ENCODE data around the gene HPCAL1.

Gene HPCAL1

GRCh38 chr2:10370895-10371294, 68.2 kb downstream of the HPCAL1 start:
- DNase-seq (ENCODE audit: low spot score), result no peak

- no peak for DNase-seq (ENCODE audit: low spot score)
Observed at GRCh38 chr2:10371441-10372196, 68.9 kb downstream of the HPCAL1 start.

GRCh38 chr2:10372203-10372861, 69.6 kb downstream of the HPCAL1 start:
- DNase-seq (ENCODE audit: low spot score), result no peak

- no peak for DNase-seq (ENCODE audit: low spot score)
Observed at GRCh38 chr2:10372862-10373240, 70.1 kb downstream of the HPCAL1 start.

GRCh38 chr2:10373931-10374330, 71.2 kb downstream of the HPCAL1 start:
- no peak for DNase-seq (ENCODE audit: low spot score)

- no peak for DNase-seq (ENCODE audit: low spot score)
Observed at GRCh38 chr2:10374362-10374943, 71.7 kb downstream of the HPCAL1 start.

GRCh38 chr2:10375570-10376281, 73.0 kb downstream of the HPCAL1 start:
- DNase-seq (ENCODE audit: low spot score), result peak; percentile 68

- DNase-seq (ENCODE audit: low spot score), result no peak
Observed at GRCh38 chr2:10377052-10377746, 74.5 kb downstream of the HPCAL1 start.

GRCh38 chr2:10377747-10378085, 75.0 kb downstream of the HPCAL1 start:
- no peak for DNase-seq (ENCODE audit: low spot score)

- DNase-seq (ENCODE audit: low spot score), result no peak
Observed at GRCh38 chr2:10378189-10378588, 75.5 kb downstream of the HPCAL1 start.

GRCh38 chr2:10380048-10380926, 77.6 kb downstream of the HPCAL1 start:
- no peak for DNase-seq (ENCODE audit: low spot score)

GRCh38 chr2:10381997-10382353, 79.3 kb downstream of the HPCAL1 start:
- DNase-seq (ENCODE audit: low spot score), result no peak

- peak; percentile 32 for DNase-seq (ENCODE audit: low spot score)
Observed at GRCh38 chr2:10382354-10383061, 79.8 kb downstream of the HPCAL1 start.

GRCh38 chr2:10383960-10384734, 81.4 kb downstream of the HPCAL1 start:
- DNase-seq (ENCODE audit: low spot score), result no peak

GRCh38 chr2:10385501-10385900, 82.8 kb downstream of the HPCAL1 start:
- DNase-seq (ENCODE audit: low spot score), result peak; percentile 49

GRCh38 chr2:10385933-10386773, 83.4 kb downstream of the HPCAL1 start:
- DNase-seq (ENCODE audit: low spot score), result no peak

- DNase-seq (ENCODE audit: low spot score), result no peak
Observed at GRCh38 chr2:10387033-10387432, 84.3 kb downstream of the HPCAL1 start.

GRCh38 chr2:10388954-10389560, 86.4 kb downstream of the HPCAL1 start:
- no peak for DNase-seq (ENCODE audit: low spot score)

All from Ammon's horn (tissue), 1 donor.